ENCODE data around the gene RAC3.

GRCh38 chr17:81986606-81987005, 44.9 kb upstream of the RAC3 start:
- no peak for TF ChIP-seq EGR1 (IDR thresholded peaks at IDR 0.05)
- no peak for TF ChIP-seq CREB1 (IDR thresholded peaks at IDR 0.05; ENCODE audit: low read depth)
